Fibroblast of mammary gland (primary cell): ENCODE measurements around the gene AP5Z1.

ENCODE experiments used
- DNase-seq: peaks from one replicate; pipeline ENCODE4 v3.0.0-alpha.2; 2010; ENCODE audit warnings: low read depth
- H3K4me3 ChIP-seq: 2 replicates; pipeline ENCODE4 v1.5.1; 2011; ENCODE audit warnings: low read depth, mild to moderate bottlenecking, low read length, moderate library complexity; ENCODE audit not compliant: control insufficient read depth
- TF ChIP-seq, protein P1 (sequence below): conservative IDR thresholded peaks from 2 replicates; pipeline ENCODE4 v1.5.1; 2011; ENCODE audit warnings: low read depth, low read length, inconsistent platforms; ENCODE audit not compliant: control insufficient read depth, insufficient read depth

AP5Z1 gene

DNA sequence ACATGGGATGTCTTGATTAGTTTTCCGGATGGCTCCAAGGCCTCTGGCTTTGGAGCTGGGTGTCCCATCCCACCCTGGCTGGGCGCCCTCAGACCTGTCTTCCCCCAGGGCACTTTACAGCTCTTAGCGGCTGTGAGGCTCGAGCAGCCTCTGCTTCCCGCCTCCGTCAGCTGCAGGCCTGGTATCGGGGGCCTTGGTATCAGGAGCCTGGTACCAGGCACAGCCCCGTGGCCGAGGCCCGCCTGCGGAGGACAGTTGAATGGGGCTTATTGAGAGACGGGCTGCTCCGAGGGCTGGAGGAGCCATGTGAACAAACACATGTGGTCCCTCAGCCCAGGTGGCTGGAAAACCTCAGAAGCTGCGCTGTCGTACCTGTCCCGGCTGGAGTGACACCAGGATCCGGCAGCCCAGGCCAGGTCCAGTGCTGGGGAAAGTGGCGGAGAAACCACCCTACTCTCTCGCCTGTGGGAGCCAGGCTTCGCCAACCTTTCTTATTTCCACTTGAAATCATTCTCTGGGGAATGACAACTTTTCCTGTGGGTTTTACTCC lies 23.9 kb upstream of the AP5Z1 start:
- H3K4me3 ChIP-seq: no peak overlapping the region
- DNase-seq: no peak
- TF ChIP-seq, protein P1, sequence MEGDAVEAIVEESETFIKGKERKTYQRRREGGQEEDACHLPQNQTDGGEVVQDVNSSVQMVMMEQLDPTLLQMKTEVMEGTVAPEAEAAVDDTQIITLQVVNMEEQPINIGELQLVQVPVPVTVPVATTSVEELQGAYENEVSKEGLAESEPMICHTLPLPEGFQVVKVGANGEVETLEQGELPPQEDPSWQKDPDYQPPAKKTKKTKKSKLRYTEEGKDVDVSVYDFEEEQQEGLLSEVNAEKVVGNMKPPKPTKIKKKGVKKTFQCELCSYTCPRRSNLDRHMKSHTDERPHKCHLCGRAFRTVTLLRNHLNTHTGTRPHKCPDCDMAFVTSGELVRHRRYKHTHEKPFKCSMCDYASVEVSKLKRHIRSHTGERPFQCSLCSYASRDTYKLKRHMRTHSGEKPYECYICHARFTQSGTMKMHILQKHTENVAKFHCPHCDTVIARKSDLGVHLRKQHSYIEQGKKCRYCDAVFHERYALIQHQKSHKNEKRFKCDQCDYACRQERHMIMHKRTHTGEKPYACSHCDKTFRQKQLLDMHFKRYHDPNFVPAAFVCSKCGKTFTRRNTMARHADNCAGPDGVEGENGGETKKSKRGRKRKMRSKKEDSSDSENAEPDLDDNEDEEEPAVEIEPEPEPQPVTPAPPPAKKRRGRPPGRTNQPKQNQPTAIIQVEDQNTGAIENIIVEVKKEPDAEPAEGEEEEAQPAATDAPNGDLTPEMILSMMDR: no peak

DNA sequence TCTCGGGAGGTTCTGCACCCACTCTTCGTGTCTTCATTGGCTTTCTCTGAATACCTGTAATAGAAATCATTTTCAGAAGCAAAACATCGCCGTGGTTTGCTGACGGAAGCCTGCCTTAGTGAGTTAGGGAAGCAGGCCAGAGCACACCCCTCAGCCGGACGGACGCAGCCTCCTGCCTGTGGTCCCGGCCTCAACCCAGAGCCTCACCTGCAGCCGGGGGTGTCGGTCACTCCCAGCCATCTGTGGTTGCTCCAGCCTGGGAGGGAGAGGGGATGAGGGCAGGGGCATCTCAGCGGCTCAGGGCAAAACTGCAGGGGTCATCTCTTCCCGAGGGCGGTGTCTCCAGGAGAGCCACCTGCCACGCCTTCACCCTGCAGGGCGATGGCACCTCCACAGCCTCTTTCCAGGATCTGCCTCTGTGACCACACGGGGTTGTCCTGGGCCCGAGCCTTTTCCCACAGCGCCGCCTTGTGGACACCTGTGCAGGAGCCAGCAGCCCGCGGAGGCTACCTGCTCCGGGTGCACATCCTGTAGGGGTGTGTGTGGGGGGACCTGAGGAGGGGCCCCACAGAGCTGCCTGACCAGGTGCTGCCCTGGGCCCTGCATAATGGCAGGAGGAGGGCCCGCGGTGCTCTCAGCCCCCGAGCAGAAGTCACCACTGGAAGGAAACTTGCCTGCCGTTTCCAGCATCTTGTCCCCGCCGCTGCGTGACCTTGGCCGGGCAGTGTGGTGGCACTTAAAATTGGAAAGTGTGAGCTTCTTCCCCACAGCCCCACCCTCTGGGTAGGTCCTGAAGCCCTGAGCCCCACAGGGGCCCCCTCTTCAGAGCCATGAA lies 21.6 kb upstream of the AP5Z1 start:
- TF ChIP-seq, protein P1: peak; percentile 69
- peak; percentile 32 for DNase-seq
- H3K4me3 ChIP-seq: no peak overlapping the region

DNA sequence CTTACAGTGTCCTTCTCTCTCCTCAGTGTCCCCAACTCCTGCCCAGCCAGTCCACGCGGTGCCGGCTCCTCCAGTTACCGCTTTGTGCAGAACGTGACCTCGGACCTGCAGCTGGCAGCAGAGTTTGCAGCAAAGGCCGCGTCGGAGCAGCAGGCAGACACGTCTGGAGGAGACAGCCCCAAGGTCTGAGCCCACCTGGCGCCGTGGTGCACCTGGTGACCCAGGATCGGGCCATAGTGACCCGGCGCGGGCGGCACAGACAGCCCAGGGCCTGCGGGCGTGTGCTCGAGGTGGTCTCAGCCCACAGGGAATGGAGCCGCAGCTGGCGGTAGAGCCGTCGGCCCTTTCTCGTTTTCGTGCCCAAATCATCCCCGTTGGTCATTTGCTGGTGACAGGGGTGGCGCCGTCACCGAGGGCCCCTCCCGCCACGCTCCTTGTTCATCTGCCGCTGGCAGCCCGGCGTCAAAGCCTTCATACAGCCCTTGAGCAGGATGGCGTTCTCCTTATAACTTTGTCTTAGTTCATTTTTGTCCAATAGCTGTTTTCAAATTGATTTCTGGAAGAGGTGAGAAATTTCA lies 20.9 kb upstream of the AP5Z1 start:
- DNase-seq: no peak
- TF ChIP-seq, protein P1: no peak
- no peak overlapping the region for H3K4me3 ChIP-seq

- TF ChIP-seq, protein P1: no peak
- DNase-seq: no peak
- H3K4me3 ChIP-seq: no peak overlapping the region
Measured at GRCh38 chr7:4755045-4755444, 20.4 kb upstream of the AP5Z1 start.

- H3K4me3 ChIP-seq: no peak overlapping the region
- TF ChIP-seq, protein P1: no peak
- no peak for DNase-seq
Measured at GRCh38 chr7:4758111-4758510, 17.3 kb upstream of the AP5Z1 start.

GRCh38 chr7:4758791-4759190 lies 16.6 kb upstream of the AP5Z1 start:
- TF ChIP-seq, protein P1: no peak
- H3K4me3 ChIP-seq: no peak overlapping the region
- no peak for DNase-seq
